ENCODE measurements around the gene SBF2.

SBF2 gene

GRCh38 chr11:9796854-9797253 is 497.2 kb downstream of the SBF2 start:
- no peak for DNase-seq (ENCODE audit: low read depth)
- no peak for TF ChIP-seq CTCF (IDR thresholded peaks at IDR 0.05; ENCODE audit: insufficient read depth, low read depth, low read length, missing control alignments)

GRCh38 chr11:9796266-9796665 is 497.8 kb downstream of the SBF2 start:
- H3K4me3 ChIP-seq (ENCODE audit: low read length): no peak overlapping the region
- TF ChIP-seq CTCF (IDR thresholded peaks at IDR 0.05; ENCODE audit: insufficient read depth, low read depth, low read length, missing control alignments): no peak
- no peak for DNase-seq (ENCODE audit: low read depth)

More at GRCh38 chr11:9796854-9797253, 497.2 kb downstream of the SBF2 start:
- H3K4me3 ChIP-seq (ENCODE audit: low read length): no peak overlapping the region

- TF ChIP-seq CTCF (IDR thresholded peaks at IDR 0.05; ENCODE audit: insufficient read depth, low read depth, low read length, missing control alignments): no peak
- DNase-seq (ENCODE audit: low read depth): no peak
- no peak overlapping the region for H3K4me3 ChIP-seq (ENCODE audit: low read length)
Measured at GRCh38 chr11:9790703-9791102, 503.3 kb downstream of the SBF2 start.

- no peak overlapping the region for H3K4me3 ChIP-seq (ENCODE audit: low read length)
- no peak for DNase-seq (ENCODE audit: low read depth)
- TF ChIP-seq CTCF (IDR thresholded peaks at IDR 0.05; ENCODE audit: insufficient read depth, low read depth, low read length, missing control alignments): no peak
Measured at GRCh38 chr11:9789910-9790309, 504.1 kb downstream of the SBF2 start.

- DNase-seq (ENCODE audit: low read depth): no peak
- no peak overlapping the region for H3K4me3 ChIP-seq (ENCODE audit: low read length)
- no peak for TF ChIP-seq CTCF (IDR thresholded peaks at IDR 0.05; ENCODE audit: insufficient read depth, low read depth, low read length, missing control alignments)
Measured at GRCh38 chr11:9787981-9788521, 506.0 kb downstream of the SBF2 start.

GRCh38 chr11:9787260-9787659 is 506.8 kb downstream of the SBF2 start:
- DNase-seq (ENCODE audit: low read depth): no peak
- no peak for TF ChIP-seq CTCF (IDR thresholded peaks at IDR 0.05; ENCODE audit: insufficient read depth, low read depth, low read length, missing control alignments)
- H3K4me3 ChIP-seq (ENCODE audit: low read length): no peak overlapping the region

- TF ChIP-seq CTCF (IDR thresholded peaks at IDR 0.05; ENCODE audit: insufficient read depth, low read depth, low read length, missing control alignments): no peak
- no peak for DNase-seq (ENCODE audit: low read depth)
Measured at GRCh38 chr11:9784602-9785315, 509.3 kb downstream of the SBF2 start.

More at GRCh38 chr11:9784602-9785315, 509.3 kb downstream of the SBF2 start:
- no peak overlapping the region for H3K4me3 ChIP-seq (ENCODE audit: low read length)
